Endothelial cell of umbilical vein (primary cell): ENCODE results near the gene PAFAH2. TPM values are rescaled to one million over a fixed set of nuclear protein-coding genes. Genes with fewer than 3 reads are reported as not detected.
"Not testable (repeated sequence)": the region's sequence is repeated elsewhere in the genome, so short reads cannot be mapped to it uniquely, and the experiment has no call there.

Experiments
- BruUV-seq: library from RNA; stranded (reverse); fragments of 400-500 nt; replicated peaks from 2 replicates; lab custom pipeline; 2021; lab: Mats Ljungman, UMichigan
- CTCF ChIA-PET: fragments of 300-600, 350-600 bp; sonication (Branson Sonifier 250); formaldehyde crosslinking; loops from one replicate; lab custom pipeline; 2021; ENCODE audit warnings: antibody characterized with exemption, inconsistent platforms; lab: Charles Lee
- POLR2A ChIA-PET: fragments of 300-600, 350-600 bp; sonication (Branson Sonifier 250); formaldehyde crosslinking; loops from one replicate; lab custom pipeline; 2021; ENCODE audit warnings: antibody characterized with exemption, inconsistent platforms; lab: Charles Lee
- DNase-seq: peaks from one replicate; pipeline ENCODE4 v3.0.0-alpha.2; 2011; ENCODE audit warnings: low read depth, low spot score
- FAIRE-seq: peaks from 2 replicates; lab custom pipeline; 2011; peaks lifted over from hg19 to GRCh38; lab: Jason Lieb, UNC
- H2AFZ ChIP-seq: 2 replicates; pipeline ENCODE4 v1.6.0; 2012; ENCODE audit warnings: low read depth, low read length, control low read depth, inconsistent platforms
- H3K27ac ChIP-seq: 2 replicates; pipeline ENCODE4 v1.5.1; 2011; ENCODE audit warnings: low read depth, mild to moderate bottlenecking, control low read depth, low read length, moderate library complexity; ENCODE audit not compliant: insufficient read depth
- H3K27me3 ChIP-seq, 2 experiments: 2 replicates each; pipeline versions ENCODE4 v1.6.0 to v1.6.1; 2011; ENCODE audit warnings: low read length in 2 of 2, mixed read lengths in 1 of 2; ENCODE audit not compliant: control insufficient read depth in 2 of 2, insufficient read depth in 2 of 2
- H3K36me3 ChIP-seq, 2 experiments: 2 replicates in 1 of 2; 3 replicates in 1 of 2; pipeline ENCODE4 v1.5.1; 2011; ENCODE audit warnings: low read length in 2 of 2, mild to moderate bottlenecking in 1 of 2, moderate library complexity in 1 of 2; ENCODE audit not compliant: control insufficient read depth in 2 of 2, insufficient read depth in 2 of 2; ENCODE audit errors: extremely low read depth in 1 of 2
- H3K4me1 ChIP-seq: 3 replicates; pipeline ENCODE4 v1.5.1; 2011; ENCODE audit warnings: mild to moderate bottlenecking, low read length; ENCODE audit not compliant: control insufficient read depth, insufficient read depth; ENCODE audit errors: extremely low read depth
- H3K4me2 ChIP-seq: 2 replicates; pipeline ENCODE4 v1.6.1; 2011; ENCODE audit warnings: low read length, control low read depth, mixed read lengths; ENCODE audit not compliant: insufficient read depth
- H3K4me3 ChIP-seq, 3 experiments: fragments of 200-600 bp in 1 of 3; sonication (generic), shearing (Covaris generic) in 1 of 3; replicated peaks in 1 of 3; 2 replicates each; pipeline ENCODE4 v1.5.1; 2011 to 2016; ENCODE audit warnings: control low read depth in 3 of 3, low read length in 3 of 3, mild to moderate bottlenecking in 2 of 3, inconsistent platforms in 1 of 3, low read depth in 1 of 3, moderate library complexity in 1 of 3; ENCODE audit not compliant: insufficient read depth in 1 of 3
- H3K79me2 ChIP-seq: 2 replicates; pipeline ENCODE4 v1.6.0; 2012; ENCODE audit warnings: low read length, inconsistent platforms; ENCODE audit not compliant: control insufficient read depth, insufficient read depth
- H3K9ac ChIP-seq: replicated peaks from 2 replicates; pipeline ENCODE3; 2011; ENCODE audit warnings: low read length, control low read depth; ENCODE audit not compliant: insufficient read depth; ENCODE audit errors: extremely low read depth
- H3K9me1 ChIP-seq: replicated peaks from 3 replicates; pipeline ENCODE4 v1.6.0; 2011; ENCODE audit warnings: mild to moderate bottlenecking, low read length; ENCODE audit not compliant: control insufficient read depth, insufficient read depth; ENCODE audit errors: extremely low read depth
- H3K9me3 ChIP-seq: replicated peaks from 2 replicates; pipeline ENCODE4 v1.5.1; 2012; ENCODE audit warnings: low read length, inconsistent platforms; ENCODE audit not compliant: control insufficient read depth, insufficient read depth
- H4K20me1 ChIP-seq: replicated peaks from 2 replicates; pipeline ENCODE3; 2011; ENCODE audit warnings: mild to moderate bottlenecking, low read length; ENCODE audit not compliant: control insufficient read depth, insufficient read depth; ENCODE audit errors: extremely low read depth
- EZH2 ChIP-seq: IDR thresholded peaks from 2 replicates; pipeline ENCODE4 v1.6.1; 2012; ENCODE audit warnings: borderline replicate concordance, low read depth, mild to moderate bottlenecking, moderate library complexity, low read length, inconsistent platforms; ENCODE audit not compliant: severe bottlenecking
- FOS ChIP-seq: IDR thresholded peaks from 2 replicates; pipeline ENCODE4 v1.6.1; 2011; ENCODE audit warnings: mild to moderate bottlenecking, low read length, moderate library complexity, borderline replicate concordance; ENCODE audit not compliant: insufficient read depth
- GATA2 ChIP-seq: IDR thresholded peaks from 2 replicates; pipeline ENCODE4 v1.7.0; 2011; ENCODE audit warnings: low read depth, mild to moderate bottlenecking, moderate library complexity, mixed read lengths, low read length; ENCODE audit not compliant: insufficient read length, insufficient read depth
- JUN ChIP-seq: IDR thresholded peaks from 2 replicates; pipeline ENCODE4 v1.6.1; 2011; ENCODE audit warnings: borderline replicate concordance, low read depth; ENCODE audit not compliant: insufficient read length, insufficient read depth
- MYC ChIP-seq: IDR thresholded peaks from one replicate; pipeline ENCODE4 v1.6.1; 2011; ENCODE audit warnings: mild to moderate bottlenecking, low read depth, low read length
- POLR2A ChIP-seq: IDR thresholded peaks from 2 replicates; pipeline ENCODE4 v1.6.1; 2012; ENCODE audit warnings: low read depth, mild to moderate bottlenecking, control low read depth, low read length
- POLR2AphosphoS5 ChIP-seq: IDR thresholded peaks from 2 replicates; pipeline ENCODE4 v1.6.1; 2012; ENCODE audit warnings: low read depth, mild to moderate bottlenecking, control low read depth, low read length, moderate library complexity; ENCODE audit not compliant: insufficient read depth
- dilution Hi-C: fragments of 300-500 bp; cut with MboI; formaldehyde crosslinking; loops from one replicate; pipeline ENCODE4 v1.15.0; 2019; ENCODE audit warnings: low sequenced_read_pairs; ENCODE audit not compliant: extremely low pct_ligation_motif_present
- intact Hi-C: fragments of 100-400 bp; cut with micrococcal nuclease; formaldehyde crosslinking; loops from one replicate; pipeline ENCODE4 v1.10.0; 2022
- polyA plus RNA-seq, 4 experiments: library from polyadenylated mRNA; depleted of rRNA in 3 of 4; stranded (reverse) in 3 of 4; unstranded in 1 of 4; fragments of >200 nt; gene quantifications; 2 replicates each; pipeline versions ENCODE4 v1.2.1 to v1.2.3, GENCODE V29; 2011 to 2012; ENCODE audit warnings: missing spikeins in 1 of 4
- total RNA-seq: library from RNA; stranded (reverse); gene quantifications from 2 replicates; pipeline ENCODE4 v1.2.3, GENCODE V29; 2021
- TF ChIP-seq, protein P1 (sequence below): IDR thresholded peaks from 2 replicates; pipeline ENCODE4 v1.6.1; 2011; ENCODE audit not compliant: insufficient read depth, insufficient read length
- TF ChIP-seq, protein P2 (sequence below), 2 donors: IDR thresholded peaks; 1 replicate in 1 of 2; 2 replicates in 1 of 2; pipeline ENCODE4 v1.5.1; 2011; ENCODE audit warnings: low read length in 2 of 2, mild to moderate bottlenecking in 2 of 2, moderate library complexity in 2 of 2, control low read depth in 1 of 2, inconsistent platforms in 1 of 2, low read depth in 1 of 2; ENCODE audit not compliant: insufficient read depth in 1 of 2; ENCODE audit errors: extremely low read depth in 1 of 2

Gene PAFAH2
- total and polyA plus RNA-seq, 2 donors (not counting 3 experiments of a cell fraction or from before 2014, with no cell fraction given) = 6.0 to 6.9 TPM

DNA sequence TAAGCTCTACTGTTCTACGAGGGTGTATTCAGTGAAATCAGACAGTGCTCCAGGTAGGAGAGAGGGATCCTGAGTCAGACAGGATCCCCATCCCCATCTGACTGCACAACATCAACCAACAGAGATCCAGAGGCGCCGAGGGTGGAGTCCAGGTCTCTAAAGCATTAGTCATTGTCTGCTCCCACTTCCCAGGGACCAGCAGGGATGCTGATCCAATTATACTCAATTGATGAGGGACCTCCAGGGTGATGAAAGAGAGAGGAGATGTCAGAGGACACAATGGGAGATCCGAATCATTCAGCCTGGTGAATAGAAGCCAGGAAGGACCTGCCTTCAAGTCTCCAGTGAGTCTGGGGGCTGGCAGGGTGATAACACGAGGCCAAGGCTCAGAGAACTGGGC lies 52.1 kb downstream of the PAFAH2 start:
- Histone ChIP-seq H3K36me3 (no peaks in the 10 kb centered on the region), H3K27ac (no peak overlapping the region), H3K9me1 (no peaks in the 10 kb centered on the region), H4K20me1 (no peaks in the 10 kb centered on the region), H3K27me3 (no peaks in the 10 kb centered on the region), H3K9ac (no peak overlapping the region), H2AFZ (no peak overlapping the region), H3K4me1 (no peaks in the 10 kb centered on the region), H3K79me2 (no peaks in the 10 kb centered on the region), H3K4me3 (no peak overlapping the region), H3K4me2 (no peak overlapping the region), H3K9me3 (no peaks in the 10 kb centered on the region)
- dilution Hi-C loops = no loop called here
- BruUV-seq = no TSS peak
- intact Hi-C loops = no loop called here
- TF ChIP-seq GATA2 = no peak
- ChIA-PET CTCF (no interaction called here), POLR2A (interaction anchor here (0.7 kb wide), 1 partner anchor 320 kb away, joined by 3 read pairs; no protein-coding TSS in a partner anchor)
- no peak for DNase-seq
- no peak for FAIRE-seq

DNA sequence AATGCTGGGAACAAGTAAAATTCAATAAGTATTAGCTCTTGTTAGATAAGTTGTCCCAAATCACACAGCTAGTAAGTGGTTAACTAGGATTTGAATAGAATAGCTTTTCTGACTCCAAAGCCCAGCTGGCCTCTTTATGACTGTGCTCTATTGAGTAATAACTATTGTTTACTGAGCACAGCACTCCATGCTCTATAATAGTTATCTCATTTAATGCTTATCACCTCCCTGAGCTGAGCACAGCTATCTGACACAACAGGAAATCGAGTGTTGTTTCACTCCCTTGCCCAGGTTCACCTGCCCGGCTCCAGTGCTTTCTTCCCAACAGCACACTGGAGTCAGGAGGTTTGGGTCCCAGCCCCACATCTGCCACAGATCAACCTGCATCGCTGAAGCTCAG lies 52.9 kb downstream of the PAFAH2 start:
- Histone ChIP-seq H3K4me3 (no peak overlapping the region), H3K9me3 (no peaks in the 10 kb centered on the region), H3K36me3 (no peaks in the 10 kb centered on the region), H2AFZ (no peak overlapping the region), H3K9ac (no peak overlapping the region), H3K79me2 (no peaks in the 10 kb centered on the region), H4K20me1 (no peaks in the 10 kb centered on the region), H3K9me1 (no peaks in the 10 kb centered on the region), H3K4me1 (no peaks in the 10 kb centered on the region), H3K27ac (no peak overlapping the region), H3K4me2 (no peak overlapping the region), H3K27me3 (peaks cover 0 to 2% of the 10 kb centered on the region in 2 experiments)
- dilution Hi-C loops (no loop called here), intact Hi-C loops (no loop called here)
- TF ChIP-seq FOS (no peak), POLR2AphosphoS5 (no peak), GATA2 (no peak), POLR2A (no peak), EZH2 (no peak), MYC (no peak), JUN (no peak)
- TF ChIP-seq, protein P1, sequence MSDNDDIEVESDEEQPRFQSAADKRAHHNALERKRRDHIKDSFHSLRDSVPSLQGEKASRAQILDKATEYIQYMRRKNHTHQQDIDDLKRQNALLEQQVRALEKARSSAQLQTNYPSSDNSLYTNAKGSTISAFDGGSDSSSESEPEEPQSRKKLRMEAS = no peak
- TF ChIP-seq, protein P2, sequence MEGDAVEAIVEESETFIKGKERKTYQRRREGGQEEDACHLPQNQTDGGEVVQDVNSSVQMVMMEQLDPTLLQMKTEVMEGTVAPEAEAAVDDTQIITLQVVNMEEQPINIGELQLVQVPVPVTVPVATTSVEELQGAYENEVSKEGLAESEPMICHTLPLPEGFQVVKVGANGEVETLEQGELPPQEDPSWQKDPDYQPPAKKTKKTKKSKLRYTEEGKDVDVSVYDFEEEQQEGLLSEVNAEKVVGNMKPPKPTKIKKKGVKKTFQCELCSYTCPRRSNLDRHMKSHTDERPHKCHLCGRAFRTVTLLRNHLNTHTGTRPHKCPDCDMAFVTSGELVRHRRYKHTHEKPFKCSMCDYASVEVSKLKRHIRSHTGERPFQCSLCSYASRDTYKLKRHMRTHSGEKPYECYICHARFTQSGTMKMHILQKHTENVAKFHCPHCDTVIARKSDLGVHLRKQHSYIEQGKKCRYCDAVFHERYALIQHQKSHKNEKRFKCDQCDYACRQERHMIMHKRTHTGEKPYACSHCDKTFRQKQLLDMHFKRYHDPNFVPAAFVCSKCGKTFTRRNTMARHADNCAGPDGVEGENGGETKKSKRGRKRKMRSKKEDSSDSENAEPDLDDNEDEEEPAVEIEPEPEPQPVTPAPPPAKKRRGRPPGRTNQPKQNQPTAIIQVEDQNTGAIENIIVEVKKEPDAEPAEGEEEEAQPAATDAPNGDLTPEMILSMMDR (IDR thresholded peaks at IDR 0.05; ENCODE audit: extremely low read depth in 1 of 2, insufficient read depth in 1 of 2, low read depth in 1 of 2, low read length in 2 of 2) = no peak
- DNase-seq (no peak), FAIRE-seq (peak; percentile 37)
- no TSS peak for BruUV-seq
- ChIA-PET CTCF (interaction anchor here (1.0 to 2.1 kb wide), 2 partner anchors 9 to 50 kb away, joined by 3 to 4 read pairs; no protein-coding TSS in a partner anchor), POLR2A (no interaction called here)

DNA sequence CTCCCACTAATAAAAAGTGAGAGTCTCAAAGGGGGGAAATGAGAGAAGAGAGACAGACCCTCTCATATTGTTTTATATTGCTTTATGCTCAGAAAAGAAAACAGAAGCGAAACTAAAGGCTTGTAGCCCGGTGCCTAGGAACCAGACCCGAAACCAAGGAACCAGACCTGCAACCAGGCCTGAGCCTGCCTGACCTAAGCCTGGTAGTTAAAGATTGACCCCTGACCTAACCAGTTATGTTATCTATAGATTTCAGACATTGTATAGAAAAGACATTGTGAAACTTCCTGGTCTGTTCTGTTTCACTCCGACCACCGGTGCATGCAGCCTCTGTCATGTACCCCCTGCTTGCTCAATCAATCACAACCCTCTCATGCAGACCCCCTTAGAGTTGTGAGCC lies 54.4 kb downstream of the PAFAH2 start:
- POLR2A ChIA-PET, FAIRE-seq, DNase-seq, H3K27ac ChIP-seq, H4K20me1 ChIP-seq, H3K9me1 ChIP-seq, dilution Hi-C loops, H3K4me2 ChIP-seq, H3K27me3 ChIP-seq, H3K9me3 ChIP-seq, H3K9ac ChIP-seq, H3K79me2 ChIP-seq, intact Hi-C loops, H3K4me3 ChIP-seq, BruUV-seq, H2AFZ ChIP-seq, H3K4me1 ChIP-seq, H3K36me3 ChIP-seq: not testable (repeated sequence)
- CTCF ChIA-PET = interaction anchor here (2.1 kb wide), 1 partner anchor 8 kb away, joined by 4 read pairs; no protein-coding TSS in a partner anchor
